Rectal smooth muscle tissue (tissue), 1 donor: ENCODE measurements around the gene SF1.

Experiments used
- H3K27ac ChIP-seq: one replicate; pipeline ENCODE4 v1.7.0; 2013; ENCODE audit warnings: low read depth, low read length, inconsistent platforms
- H3K27me3 ChIP-seq: one replicate; pipeline ENCODE4 v1.7.0; 2013; ENCODE audit warnings: low read length; ENCODE audit not compliant: control insufficient read depth, insufficient read depth
- H3K36me3 ChIP-seq: one replicate; pipeline ENCODE4 v1.7.0; 2013; ENCODE audit warnings: low read length; ENCODE audit not compliant: control insufficient read depth, insufficient read depth
- H3K4me1 ChIP-seq: one replicate; pipeline ENCODE4 v1.7.0; 2013; ENCODE audit warnings: low read length; ENCODE audit not compliant: control insufficient read depth, insufficient read depth
- H3K4me3 ChIP-seq: one replicate; pipeline ENCODE4 v1.7.0; 2013; ENCODE audit warnings: low read length
- H3K9ac ChIP-seq: one replicate; pipeline ENCODE4 v1.7.0; 2013; ENCODE audit warnings: low read length

The SF1 gene

DNA sequence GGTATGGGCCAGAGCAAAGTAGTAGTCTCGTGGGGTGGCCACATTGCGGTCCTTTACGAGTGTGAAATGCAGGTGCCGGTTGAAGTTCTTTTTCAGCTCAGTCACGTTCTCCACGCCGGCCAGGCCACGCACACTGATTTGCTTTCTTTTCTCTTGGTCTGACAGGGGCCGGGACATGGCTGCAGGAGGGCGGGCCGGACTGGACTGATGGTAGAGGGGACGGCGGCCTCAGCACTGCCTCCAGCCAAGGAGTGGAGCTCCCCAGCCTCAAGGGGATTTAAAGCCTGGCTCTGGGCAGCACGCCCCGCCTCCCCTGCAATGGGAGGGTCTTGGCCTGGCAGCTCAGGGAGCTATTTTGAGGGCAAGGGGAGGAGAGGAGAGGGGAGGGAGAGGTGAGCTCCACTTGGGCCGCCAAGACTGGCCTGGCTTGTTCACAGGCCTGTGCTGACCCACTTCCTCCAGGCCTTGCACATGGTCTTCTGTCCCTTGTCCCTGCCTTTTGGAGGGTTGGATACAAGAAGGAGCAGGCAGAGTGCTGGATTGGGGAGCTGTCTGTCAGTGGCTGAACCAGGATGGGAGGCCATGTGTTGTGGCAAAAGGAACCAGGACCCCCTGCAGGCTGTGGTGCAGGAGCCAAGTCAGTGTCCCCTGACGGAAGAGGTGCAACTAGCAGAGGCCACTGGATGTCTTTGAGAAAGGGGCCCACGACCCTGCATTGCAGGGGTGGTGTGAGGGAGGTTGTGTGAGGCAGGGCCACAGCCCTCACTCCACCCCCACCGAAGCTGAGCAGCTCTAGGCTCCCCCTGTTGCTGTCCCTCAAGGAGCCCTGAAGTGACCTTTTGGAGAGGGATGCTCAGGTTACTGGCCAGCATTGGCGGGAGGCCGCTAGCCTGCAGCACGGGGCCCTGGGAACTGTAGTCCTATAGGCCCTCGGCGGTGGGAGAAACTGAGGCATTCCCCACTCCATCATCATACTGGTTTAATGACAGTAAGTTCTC is 18.3 kb downstream of the SF1 start, which contains the start of gene PYGM:
PYGM (minus strand) TSS at position 253 of the 998 bp plus-strand sequence; CDS start at position 177, 76 bp downstream.
- Histone ChIP-seq H3K9ac (no peak within 1 kb of the TSS), H3K36me3 (peaks cover 15% of the 10 kb centered on the region), H3K27ac (peak within 1 kb of the TSS; percentile 87), H3K4me1 (peaks cover 51% of the 10 kb centered on the region), H3K27me3 (no peaks in the 10 kb centered on the region), H3K4me3 (peak within 1 kb of the TSS; percentile 60)

DNA sequence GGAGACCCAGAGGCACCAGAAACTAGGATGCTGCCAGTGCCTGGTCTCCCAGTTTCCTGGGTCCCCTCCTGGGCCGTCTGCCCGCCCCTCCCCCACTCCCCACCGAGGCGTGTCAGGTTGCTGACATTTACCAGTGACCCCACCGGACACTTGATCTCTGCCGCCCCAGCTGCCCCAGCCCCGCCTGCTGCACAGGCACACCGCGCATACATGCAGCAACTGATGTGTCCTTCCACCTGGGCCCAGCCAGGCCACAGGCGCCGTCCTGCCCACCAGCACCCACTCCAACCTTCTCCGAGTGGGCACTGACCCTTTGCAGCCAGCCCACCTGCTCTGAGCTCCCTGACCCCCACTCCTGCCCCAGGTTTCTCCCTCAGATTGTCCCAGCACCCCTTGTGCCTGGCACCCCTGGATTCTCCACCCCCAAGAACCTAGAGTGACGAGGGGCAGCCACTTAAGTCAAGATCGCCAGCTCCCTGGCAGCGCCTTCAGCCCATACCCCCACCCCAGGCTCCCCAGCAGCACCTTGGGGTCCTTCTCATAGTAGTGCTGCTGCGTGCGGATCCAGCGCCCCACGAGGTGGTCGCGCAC is 19.1 kb downstream of the SF1 start:
- Histone ChIP-seq H3K4me1 (peaks cover 45% of the 10 kb centered on the region), H3K36me3 (peaks cover 9% of the 10 kb centered on the region), H3K27me3 (no peaks in the 10 kb centered on the region), H3K4me3 (peak overlapping the region; percentile 60), H3K27ac (peak overlapping the region; percentile 87), H3K9ac (no peak overlapping the region)

- Histone ChIP-seq H3K4me1 (peaks cover 37% of the 10 kb centered on the region), H3K36me3 (peaks cover 9% of the 10 kb centered on the region), H3K27me3 (no peaks in the 10 kb centered on the region), H3K4me3 (peak overlapping the region; percentile 14), H3K9ac (no peak overlapping the region), H3K27ac (peak overlapping the region; percentile 87)
These were observed 19.8 kb downstream of the SF1 start for GRCh38 chr11:64758330-64759079.

GRCh38 chr11:64757549-64758329 is 20.6 kb downstream of the SF1 start:
- Histone ChIP-seq H3K36me3 (peaks cover 7% of the 10 kb centered on the region), H3K9ac (no peak overlapping the region), H3K27ac (no peak overlapping the region), H3K27me3 (no peaks in the 10 kb centered on the region), H3K4me3 (no peak overlapping the region), H3K4me1 (peaks cover 30% of the 10 kb centered on the region)

DNA sequence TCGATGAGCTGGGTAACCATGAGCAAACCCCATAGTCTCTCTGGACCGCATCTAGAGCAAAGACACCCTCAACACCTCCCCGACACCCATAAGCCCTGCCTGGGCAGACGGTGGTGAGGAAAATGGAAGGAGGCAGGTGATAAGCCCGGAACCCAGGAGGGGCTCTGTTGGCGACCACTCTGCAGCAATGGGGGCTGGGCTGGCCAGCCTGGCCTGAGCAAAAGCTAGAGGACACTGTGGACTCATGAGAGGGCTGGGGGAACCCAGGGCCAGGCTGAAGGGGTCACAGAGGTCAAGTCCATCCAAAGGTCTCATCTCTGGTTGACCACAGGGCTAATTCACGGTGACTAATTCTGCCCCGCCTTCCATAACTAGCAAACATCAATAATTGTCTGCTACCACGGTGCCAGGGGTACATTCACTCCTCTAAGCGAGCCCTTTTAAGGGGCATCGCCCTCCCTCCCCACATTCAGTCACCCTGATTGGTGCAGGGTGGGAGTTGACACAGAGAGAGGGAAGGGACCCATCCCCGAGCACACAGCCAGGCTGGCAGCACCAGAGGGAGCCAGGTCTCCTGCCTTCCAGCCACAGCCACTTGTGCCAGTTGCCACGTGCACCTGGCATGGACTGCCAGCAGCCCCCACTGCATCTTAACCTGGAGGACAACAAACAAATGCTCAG is 22.5 kb downstream of the SF1 start:
- H3K36me3 ChIP-seq, result no peaks in the 10 kb centered on the region

GRCh38 chr11:64754919-64755662 is 23.3 kb downstream of the SF1 start:
- H3K4me1 ChIP-seq, result peaks cover 13% of the 10 kb centered on the region
- no peaks in the 10 kb centered on the region for H3K27me3 ChIP-seq
- H3K27ac ChIP-seq, result no peak overlapping the region
- no peak overlapping the region for H3K9ac ChIP-seq
- no peak overlapping the region for H3K4me3 ChIP-seq
- no peaks in the 10 kb centered on the region for H3K36me3 ChIP-seq

More for the DNA sequence above, 22.5 kb downstream of the SF1 start:
- no peaks in the 10 kb centered on the region for H3K27me3 ChIP-seq
- peaks cover 20% of the 10 kb centered on the region for H3K4me1 ChIP-seq
- H3K4me3 ChIP-seq, result no peak overlapping the region
- no peak overlapping the region for H3K27ac ChIP-seq
- no peak overlapping the region for H3K9ac ChIP-seq

GRCh38 chr11:64754124-64754918 is 24.0 kb downstream of the SF1 start:
- no peak overlapping the region for H3K9ac ChIP-seq
- no peak overlapping the region for H3K27ac ChIP-seq
- no peak overlapping the region for H3K4me3 ChIP-seq
- H3K4me1 ChIP-seq, result peaks cover 5% of the 10 kb centered on the region
- no peaks in the 10 kb centered on the region for H3K36me3 ChIP-seq
- H3K27me3 ChIP-seq, result no peaks in the 10 kb centered on the region

DNA sequence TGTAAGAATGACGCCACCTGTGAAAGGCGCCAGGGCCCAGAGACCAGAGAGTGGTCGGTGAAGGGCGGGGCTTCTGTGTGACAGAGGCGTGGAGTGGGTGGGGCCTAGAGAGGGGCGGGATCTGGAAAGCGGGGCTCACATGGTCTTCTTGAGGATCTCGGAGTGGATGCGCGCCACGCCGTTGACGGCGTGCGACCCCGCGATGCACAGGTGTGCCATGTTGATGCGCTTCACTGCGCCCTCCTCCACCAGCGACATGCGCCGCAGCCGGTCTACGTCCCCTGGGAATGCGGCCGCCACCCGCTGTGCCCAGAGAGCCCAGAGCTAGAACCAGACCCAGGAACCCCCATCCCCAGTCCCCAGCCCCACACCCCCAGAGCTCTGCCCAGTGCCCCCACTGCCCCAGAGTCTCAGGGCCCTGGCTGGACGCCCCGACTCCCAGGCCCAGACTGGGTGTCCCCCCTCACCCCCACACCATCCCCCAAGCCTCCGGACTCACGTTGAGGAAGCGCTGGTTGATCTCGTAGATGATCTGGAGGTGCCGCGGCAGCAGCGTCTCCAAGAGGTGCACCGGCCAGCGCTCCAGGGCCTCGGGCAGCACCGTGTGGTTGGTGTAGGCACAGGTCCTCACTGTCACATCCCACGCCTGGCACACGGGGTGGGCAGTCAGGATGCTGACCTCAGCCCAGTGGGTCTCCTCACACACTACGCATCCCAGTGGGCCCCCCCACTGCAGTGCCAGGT is 24.8 kb downstream of the SF1 start:
- Histone ChIP-seq H3K9ac (no peak overlapping the region), H3K4me3 (no peak overlapping the region), H3K4me1 (peaks cover 1% of the 10 kb centered on the region), H3K27me3 (no peaks in the 10 kb centered on the region), H3K27ac (no peak overlapping the region), H3K36me3 (no peaks in the 10 kb centered on the region)

DNA sequence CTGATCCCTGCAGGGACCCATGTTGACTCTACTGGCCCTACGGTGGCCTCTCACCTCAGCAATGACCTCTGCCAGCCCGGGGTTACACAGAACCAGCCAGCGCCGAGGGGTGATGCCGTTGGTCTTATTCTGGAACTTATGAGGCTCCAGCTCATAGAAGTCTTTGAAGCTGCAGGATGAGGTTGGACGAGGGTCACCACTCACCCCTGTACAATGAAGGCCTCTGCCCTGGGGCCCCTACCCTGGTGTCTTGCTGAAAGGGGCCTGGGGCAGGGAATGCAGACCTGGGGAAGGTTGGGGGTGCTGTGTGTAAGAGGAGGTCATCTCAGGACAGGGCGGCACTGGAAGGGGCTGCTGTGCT is 25.3 kb downstream of the SF1 start:
- Histone ChIP-seq H3K9ac (no peak overlapping the region), H3K4me3 (no peak overlapping the region), H3K27ac (no peak overlapping the region), H3K4me1 (no peaks in the 10 kb centered on the region), H3K27me3 (no peaks in the 10 kb centered on the region), H3K36me3 (no peaks in the 10 kb centered on the region)
